MG63 (cell line): ENCODE results near the gene APC. TPM values are rescaled to one million over a fixed set of nuclear protein-coding genes. Genes with fewer than 3 reads are reported as not detected.

Source experiments
- DNase-seq: peaks from one replicate; pipeline ENCODE4 v3.0.0-alpha.2; 2020
- H3K27me3 ChIP-seq: fragments of 250-450 bp; sonication (Bioruptor Pico); 2 replicates; pipeline ENCODE4 v1.5.1; 2020; ENCODE audit warnings: mild to moderate bottlenecking, moderate library complexity
- H3K36me3 ChIP-seq: fragments of 250-450 bp; sonication (Bioruptor Pico); 2 replicates; pipeline ENCODE4 v1.5.1; 2020; ENCODE audit warnings: mild to moderate bottlenecking, moderate library complexity
- H3K4me3 ChIP-seq: fragments of 250-450 bp; sonication (Bioruptor Pico); 2 replicates; pipeline ENCODE4 v1.5.1; 2020; ENCODE audit warnings: mild to moderate bottlenecking, moderate library complexity
- H3K9me3 ChIP-seq: fragments of 250-450 bp; sonication (Bioruptor Pico); 2 replicates; pipeline ENCODE4 v1.5.1; 2020; ENCODE audit warnings: mild to moderate bottlenecking, moderate library complexity
- total RNA-seq: library from RNA; depleted of rRNA; stranded (reverse); fragments of >200 nt; shearing (Covaris generic); gene quantifications from 2 replicates; pipeline ENCODE4 v1.2.3, GENCODE V29; 2014; ENCODE audit warnings: low replicate concordance; rRNA removed

APC gene
- total RNA-seq, 1 experiment from 2014 or later = 28.9 TPM

DNA sequence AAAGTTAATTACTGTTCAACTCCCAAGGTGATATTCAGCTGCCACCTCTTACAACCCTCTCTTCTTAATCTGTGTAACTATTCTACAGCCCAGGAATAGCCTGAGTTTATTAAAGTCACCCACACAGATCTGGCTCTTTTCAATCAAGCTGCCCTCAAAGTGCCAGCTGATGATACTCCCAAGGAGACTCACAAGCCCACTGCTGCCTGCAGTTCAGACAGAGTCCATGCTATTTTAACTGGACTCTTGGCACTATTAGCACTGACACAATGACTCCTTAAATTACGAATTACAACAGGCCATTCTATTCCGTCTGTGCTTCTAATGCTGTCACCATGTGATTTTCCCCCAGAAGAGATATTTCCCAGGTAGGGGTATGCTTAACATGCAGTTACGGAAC lies 158.0 kb downstream of the APC start:
- Histone ChIP-seq H3K9me3 (no peaks in the 10 kb centered on the region), H3K27me3 (no peaks in the 10 kb centered on the region), H3K36me3 (peaks cover 63% of the 10 kb centered on the region), H3K4me3 (no peak overlapping the region)
- no peak for DNase-seq

Other genes starting within 250 kb of the APC start
- gene SRP19, start 123.4 kb downstream of the APC start, total RNA-seq = 90.4 and 208 TPM in 2 replicates
- gene REEP5, start 184.3 kb downstream of the APC start, total RNA-seq = 18.5 and 25.3 TPM in 2 replicates
- gene DCP2, start 238.9 kb downstream of the APC start, total RNA-seq = 12.6 and 34.4 TPM in 2 replicates